Ishikawa (cell line): ENCODE results near the gene COG5.

Experiments
- CEBPB ChIP-seq: IDR thresholded peaks from 2 replicates; pipeline ENCODE4 v1.6.1; 2012
- CREB1 ChIP-seq: IDR thresholded peaks from 2 replicates; pipeline ENCODE4 v1.6.1; 2012; ENCODE audit warnings: low read depth
- EGR1 ChIP-seq: IDR thresholded peaks from 2 replicates; pipeline ENCODE4 v1.6.1; 2012
- EP300 ChIP-seq: IDR thresholded peaks from 2 replicates; pipeline ENCODE4 v1.6.1; 2012; ENCODE audit warnings: borderline replicate concordance
- FOXM1 ChIP-seq: IDR thresholded peaks from 2 replicates; pipeline ENCODE4 v1.6.1; 2012; ENCODE audit warnings: low read depth, borderline replicate concordance
- NFIC ChIP-seq: IDR thresholded peaks from 2 replicates; pipeline ENCODE4 v1.6.1; 2012
- RAD21 ChIP-seq: IDR thresholded peaks from 2 replicates; pipeline ENCODE4 v1.6.1; 2012; ENCODE audit warnings: low read depth
- TAF1 ChIP-seq: IDR thresholded peaks from 2 replicates; pipeline ENCODE4 v1.6.1; 2012; ENCODE audit warnings: low read depth, mild to moderate bottlenecking
- TCF12 ChIP-seq: IDR thresholded peaks from 2 replicates; pipeline ENCODE4 v1.6.1; 2012; ENCODE audit warnings: low read depth
- TEAD4 ChIP-seq: IDR thresholded peaks from 2 replicates; pipeline ENCODE4 v1.6.1; 2012
- YY1 ChIP-seq: IDR thresholded peaks from 2 replicates; pipeline ENCODE4 v1.6.1; 2012; ENCODE audit warnings: low read depth
- ZBTB7A ChIP-seq: IDR thresholded peaks from 2 replicates; pipeline ENCODE4 v1.6.1; 2012; ENCODE audit warnings: low read depth
- TF ChIP-seq, protein P1 (sequence below): IDR thresholded peaks from 2 replicates; pipeline ENCODE4 v1.6.1; 2012; ENCODE audit warnings: low read depth, mild to moderate bottlenecking
- TF ChIP-seq, protein P2 (sequence below): IDR thresholded peaks from 2 replicates; pipeline ENCODE4 v1.6.1; 2012
- TF ChIP-seq, protein P3 (sequence below): IDR thresholded peaks from 2 replicates; pipeline ENCODE4 v1.6.1; 2012

Gene COG5

DNA sequence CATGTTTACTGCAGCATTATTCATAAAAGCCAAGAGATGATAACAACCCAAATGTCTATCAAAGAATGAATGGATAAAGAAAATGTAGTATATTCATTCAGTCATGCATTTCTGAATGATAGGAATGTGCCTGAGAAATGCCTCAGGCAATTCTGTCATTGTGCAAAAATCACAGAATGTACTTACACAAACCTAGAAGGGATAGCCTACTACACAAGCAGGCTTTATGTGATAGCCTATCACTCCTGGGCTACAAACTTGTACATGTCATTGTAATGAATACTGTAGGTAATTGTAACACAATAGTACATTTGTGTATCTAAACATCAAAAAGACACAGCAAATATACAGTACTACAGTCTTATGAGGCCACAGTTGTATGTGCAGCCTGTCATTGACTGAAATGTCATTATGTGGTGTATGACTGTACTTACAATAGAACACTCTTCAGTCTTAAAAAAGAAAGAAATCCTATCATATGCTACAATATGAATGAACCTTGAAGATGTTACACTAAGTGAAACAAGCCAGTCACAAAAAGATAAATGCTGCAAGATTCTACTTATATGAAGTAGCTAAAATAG, 235.6 kb downstream of the COG5 start:
- no peak for TF ChIP-seq EGR1
- TF ChIP-seq TEAD4, result peak; percentile 39; the same call in 1 of the 2 replicates

DNA sequence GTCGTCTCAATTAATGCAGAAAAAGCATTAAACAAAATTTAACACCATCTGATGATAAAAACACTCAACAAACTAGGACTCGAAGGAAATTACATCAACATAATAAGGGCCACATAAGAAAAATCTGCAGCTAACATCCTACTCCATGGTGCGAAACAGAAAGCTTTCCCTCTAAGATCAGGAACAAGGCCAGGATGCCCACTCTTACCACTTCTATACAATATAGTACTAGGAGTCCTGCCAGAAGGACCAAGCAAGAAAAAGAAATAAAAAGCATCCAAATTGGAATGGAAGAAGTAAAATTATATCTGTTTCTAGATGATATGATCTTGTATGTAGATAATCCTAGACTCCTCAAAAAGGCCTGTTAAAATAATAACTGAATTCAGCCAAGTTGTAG, 237.7 kb downstream of the COG5 start:
- TF ChIP-seq, protein P1, sequence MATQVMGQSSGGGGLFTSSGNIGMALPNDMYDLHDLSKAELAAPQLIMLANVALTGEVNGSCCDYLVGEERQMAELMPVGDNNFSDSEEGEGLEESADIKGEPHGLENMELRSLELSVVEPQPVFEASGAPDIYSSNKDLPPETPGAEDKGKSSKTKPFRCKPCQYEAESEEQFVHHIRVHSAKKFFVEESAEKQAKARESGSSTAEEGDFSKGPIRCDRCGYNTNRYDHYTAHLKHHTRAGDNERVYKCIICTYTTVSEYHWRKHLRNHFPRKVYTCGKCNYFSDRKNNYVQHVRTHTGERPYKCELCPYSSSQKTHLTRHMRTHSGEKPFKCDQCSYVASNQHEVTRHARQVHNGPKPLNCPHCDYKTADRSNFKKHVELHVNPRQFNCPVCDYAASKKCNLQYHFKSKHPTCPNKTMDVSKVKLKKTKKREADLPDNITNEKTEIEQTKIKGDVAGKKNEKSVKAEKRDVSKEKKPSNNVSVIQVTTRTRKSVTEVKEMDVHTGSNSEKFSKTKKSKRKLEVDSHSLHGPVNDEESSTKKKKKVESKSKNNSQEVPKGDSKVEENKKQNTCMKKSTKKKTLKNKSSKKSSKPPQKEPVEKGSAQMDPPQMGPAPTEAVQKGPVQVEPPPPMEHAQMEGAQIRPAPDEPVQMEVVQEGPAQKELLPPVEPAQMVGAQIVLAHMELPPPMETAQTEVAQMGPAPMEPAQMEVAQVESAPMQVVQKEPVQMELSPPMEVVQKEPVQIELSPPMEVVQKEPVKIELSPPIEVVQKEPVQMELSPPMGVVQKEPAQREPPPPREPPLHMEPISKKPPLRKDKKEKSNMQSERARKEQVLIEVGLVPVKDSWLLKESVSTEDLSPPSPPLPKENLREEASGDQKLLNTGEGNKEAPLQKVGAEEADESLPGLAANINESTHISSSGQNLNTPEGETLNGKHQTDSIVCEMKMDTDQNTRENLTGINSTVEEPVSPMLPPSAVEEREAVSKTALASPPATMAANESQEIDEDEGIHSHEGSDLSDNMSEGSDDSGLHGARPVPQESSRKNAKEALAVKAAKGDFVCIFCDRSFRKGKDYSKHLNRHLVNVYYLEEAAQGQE, result no peak
- TF ChIP-seq TCF12 (no peak), NFIC (no peak), FOXM1 (no peak), EGR1 (no peak), ZBTB7A (no peak), RAD21 (no peak), CREB1 (no peak), TEAD4 (no peak), CEBPB (no peak), EP300 (no peak), YY1 (no peak), TAF1 (no peak)
- TF ChIP-seq, protein P2, sequence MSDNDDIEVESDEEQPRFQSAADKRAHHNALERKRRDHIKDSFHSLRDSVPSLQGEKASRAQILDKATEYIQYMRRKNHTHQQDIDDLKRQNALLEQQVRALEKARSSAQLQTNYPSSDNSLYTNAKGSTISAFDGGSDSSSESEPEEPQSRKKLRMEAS, result no peak
- TF ChIP-seq, protein P3, sequence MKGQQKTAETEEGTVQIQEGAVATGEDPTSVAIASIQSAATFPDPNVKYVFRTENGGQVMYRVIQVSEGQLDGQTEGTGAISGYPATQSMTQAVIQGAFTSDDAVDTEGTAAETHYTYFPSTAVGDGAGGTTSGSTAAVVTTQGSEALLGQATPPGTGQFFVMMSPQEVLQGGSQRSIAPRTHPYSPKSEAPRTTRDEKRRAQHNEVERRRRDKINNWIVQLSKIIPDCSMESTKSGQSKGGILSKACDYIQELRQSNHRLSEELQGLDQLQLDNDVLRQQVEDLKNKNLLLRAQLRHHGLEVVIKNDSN, result no peak

DNA sequence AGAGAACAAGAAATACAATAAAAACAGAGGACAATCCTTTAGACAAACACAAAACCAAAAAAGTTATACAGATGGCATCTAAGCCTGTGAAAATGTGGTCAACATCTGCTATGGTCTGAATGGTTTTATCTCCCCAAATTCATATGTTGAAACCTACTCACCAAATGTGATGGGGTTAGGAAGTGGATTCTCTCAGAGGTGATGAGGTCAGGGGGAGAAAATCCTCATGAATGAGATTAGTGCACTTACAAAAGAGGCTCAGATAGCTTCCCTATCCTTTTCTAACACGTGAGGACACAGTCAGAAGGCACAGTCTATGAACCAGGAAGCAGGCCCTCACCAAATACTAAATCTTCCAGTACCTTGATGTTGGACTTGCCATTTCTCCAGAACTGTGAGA, 241.7 kb downstream of the COG5 start:
- TF ChIP-seq EGR1, result no peak
- TF ChIP-seq, protein P3, result no peak
- TF ChIP-seq NFIC, result no peak
- TF ChIP-seq EP300, result no peak

DNA sequence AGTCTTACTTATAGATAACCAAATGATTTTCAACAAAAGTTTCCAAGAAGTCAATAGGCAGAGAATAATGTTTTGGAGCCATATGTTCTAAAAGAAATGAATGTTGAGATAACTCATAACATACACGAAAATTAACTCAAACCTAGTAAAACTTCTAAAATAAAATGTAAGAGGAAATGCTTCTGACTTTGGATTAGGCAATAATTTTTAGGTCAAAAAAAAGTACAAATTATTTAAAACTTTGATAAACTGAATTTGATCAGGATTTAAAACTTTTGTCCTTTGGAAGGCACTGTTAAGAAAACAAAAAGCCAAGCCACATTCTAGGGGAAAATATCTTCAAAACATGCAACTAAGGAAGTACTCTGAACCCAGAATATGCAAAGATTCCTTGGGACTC, 242.1 kb downstream of the COG5 start:
- TF ChIP-seq NFIC (no peak), TAF1 (no peak), YY1 (no peak), EGR1 (no peak), TEAD4 (no peak)
- TF ChIP-seq, protein P1, result no peak

DNA sequence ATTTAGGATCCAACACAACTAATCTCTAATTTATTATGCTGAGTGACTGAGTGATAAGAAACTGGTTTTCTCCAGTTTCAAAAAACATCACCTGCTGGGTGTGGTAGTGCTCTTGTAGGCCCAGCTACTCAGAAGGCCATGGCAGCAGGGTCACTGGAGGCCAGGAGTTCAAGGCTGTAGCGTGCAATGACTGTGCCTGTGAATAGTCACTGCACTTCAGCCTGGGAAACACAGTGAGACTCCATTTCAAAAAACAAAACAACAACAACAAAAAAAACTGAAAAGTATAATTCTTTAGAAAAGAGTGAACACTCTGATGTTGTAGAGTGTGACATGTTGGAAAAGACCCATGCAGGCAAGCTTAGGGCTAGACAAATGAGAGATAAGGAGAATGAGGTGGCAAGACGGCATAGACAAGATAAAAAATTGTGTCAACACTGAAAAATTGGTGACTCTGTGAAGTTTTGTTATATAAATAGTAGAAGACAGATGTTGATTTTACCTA, 243.9 kb downstream of the COG5 start:
- TF ChIP-seq RAD21 (no peak), EGR1 (no peak), EP300 (no peak), FOXM1 (no peak), YY1 (no peak), TCF12 (no peak), TAF1 (no peak), ZBTB7A (no peak), CEBPB (no peak), CREB1 (no peak)
- TF ChIP-seq, protein P2, result no peak

DNA sequence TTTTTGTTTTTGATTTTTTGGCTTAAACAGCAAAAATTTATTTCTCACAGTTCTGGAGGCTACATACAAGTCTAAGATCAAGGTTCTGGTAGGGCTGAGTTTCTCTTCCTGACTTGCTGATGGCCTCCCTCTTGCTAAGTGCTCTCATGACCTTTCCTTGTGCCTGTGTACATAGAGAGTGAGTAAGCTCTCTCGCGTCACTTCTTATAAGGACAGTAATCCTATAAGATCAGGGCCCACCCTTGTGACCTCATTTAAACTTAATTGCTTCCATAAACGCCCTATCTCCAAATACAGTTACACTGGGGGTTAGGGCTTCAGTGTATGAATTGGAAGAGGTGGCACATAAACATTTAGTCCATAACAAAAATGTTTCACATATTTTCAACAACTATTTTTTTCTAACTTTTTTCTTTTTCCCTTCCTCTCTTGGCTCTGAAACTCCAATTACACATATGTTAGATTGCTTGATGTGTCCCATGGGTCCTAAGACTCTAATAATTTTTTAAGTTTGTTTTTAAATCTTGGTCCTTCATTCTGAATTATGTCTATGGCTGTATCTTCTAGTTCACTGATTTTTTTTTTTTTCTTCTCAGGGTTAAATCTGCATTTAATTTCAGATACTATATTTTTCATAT, 245.1 kb downstream of the COG5 start:
- TF ChIP-seq CEBPB, result no peak
- no peak for TF ChIP-seq EGR1

DNA sequence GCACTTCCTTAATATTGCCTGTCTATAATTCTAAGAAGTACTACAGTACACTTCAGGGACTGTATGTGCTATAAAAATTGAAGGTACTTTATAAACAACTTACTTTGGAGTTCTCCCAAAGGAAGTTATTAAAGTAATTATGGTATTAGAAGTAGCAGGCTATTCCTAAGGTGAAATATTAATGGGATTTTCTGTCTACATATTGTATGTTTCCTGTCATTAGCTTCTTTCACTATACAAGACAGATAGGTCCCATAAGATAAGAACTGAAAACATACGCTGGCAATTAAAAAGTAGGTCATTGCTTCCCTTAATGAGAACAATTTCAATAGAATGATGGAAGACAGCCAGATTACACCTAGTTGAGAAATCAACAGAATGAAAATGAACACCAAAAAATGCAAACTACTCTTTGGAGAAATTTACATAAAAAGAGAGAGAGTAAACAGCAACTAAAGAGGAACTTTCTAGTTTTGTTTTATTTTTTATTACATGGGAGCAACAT, 248.0 kb downstream of the COG5 start:
- TF ChIP-seq TCF12 (no peak), FOXM1 (no peak), TAF1 (no peak), CREB1 (no peak), ZBTB7A (no peak), CEBPB (no peak), TEAD4 (no peak), EP300 (no peak), EGR1 (no peak), NFIC (no peak)
- TF ChIP-seq, protein P2, result no peak
- TF ChIP-seq, protein P3, result no peak
- TF ChIP-seq, protein P1, result no peak
